Keratinocyte (primary cell): ENCODE results near the gene TRPM3.

Experiments used
- CTCF ChIP-seq, 3 experiments: IDR thresholded peaks in 1 of 3; conservative IDR thresholded peaks in 1 of 3; optimal IDR thresholded peaks in 1 of 3; 2 replicates in 2 of 3; 3 replicates in 1 of 3; pipeline versions ENCODE3 to v1.5.1; 2011; ENCODE audit warnings: low read length in 3 of 3, mild to moderate bottlenecking in 3 of 3, moderate library complexity in 2 of 3, control low read depth in 1 of 3, inconsistent platforms in 1 of 3; ENCODE audit not compliant: insufficient read depth in 2 of 3; ENCODE audit errors: extremely low read depth in 1 of 3
- EZH2 ChIP-seq: IDR thresholded peaks from one replicate; pipeline ENCODE4 v1.6.1; 2012; ENCODE audit warnings: inconsistent platforms, mild to moderate bottlenecking, low read length, moderate library complexity

DNA sequence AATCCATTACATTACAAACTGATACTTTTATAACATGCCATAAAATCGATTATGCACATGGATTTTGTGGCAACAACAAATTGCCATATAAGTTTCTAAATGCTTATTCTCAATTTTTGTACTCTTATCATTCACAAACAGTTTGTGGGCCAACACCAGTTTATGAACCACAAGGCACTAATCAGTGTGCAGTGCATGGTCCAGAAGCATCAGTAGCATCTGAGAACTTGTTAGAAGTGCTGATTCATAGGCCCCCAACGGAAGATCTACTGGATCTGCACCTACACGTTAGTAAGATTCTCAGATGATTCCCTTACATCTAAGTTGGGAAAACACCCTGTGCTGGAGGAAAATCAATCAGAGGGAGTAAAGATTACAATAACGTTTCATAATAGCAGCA, 242.8 kb downstream of the TRPM3 start:
- TF ChIP-seq CTCF (optimal IDR thresholded peaks at IDR 0.05 in 1 of 3, IDR thresholded peaks at IDR 0.05 in 1 of 3, conservative IDR thresholded peaks at IDR 0.05 in 1 of 3; ENCODE audit: extremely low read depth in 1 of 3, insufficient read depth in 2 of 3, low read length in 3 of 3) (no peak), EZH2 (no peak)
